HG03432 (cell line): ENCODE data around the gene MORF4L1.
A peak's percentile ranks its signal among the peaks of the same experiment; 100 is the strongest.

Experiments used
- ATAC-seq: cut with Tn5 transposase; IDR thresholded peaks from one replicate; pipeline ENCODE4 v1.9.1; 2021; ENCODE audit warnings: mild to moderate bottlenecking, moderate library complexity; ENCODE audit not compliant: unreplicated experiment

MORF4L1 gene

DNA sequence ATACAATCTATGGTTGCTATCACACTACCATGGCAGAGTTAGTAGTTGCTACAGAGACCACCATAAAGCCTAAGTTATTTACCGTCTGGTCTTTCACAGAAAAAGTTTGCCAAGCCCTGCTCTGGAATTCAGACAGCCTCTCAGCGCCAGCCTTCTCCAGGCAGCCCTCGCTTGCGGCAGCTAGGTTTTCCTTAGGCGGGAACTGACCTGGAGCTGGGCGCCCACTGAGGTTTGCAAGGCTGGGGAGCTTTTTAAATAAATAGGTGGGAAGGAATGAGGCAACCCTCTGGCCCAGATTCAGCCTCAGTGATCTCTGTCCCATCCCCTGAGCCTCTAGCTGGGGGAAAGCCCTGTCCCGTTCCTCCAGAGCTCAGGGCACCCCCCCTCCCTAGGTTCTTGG, 71.0 kb downstream of the MORF4L1 start:
- no peak for ATAC-seq

GRCh38 chr15:78944202-78944625, 71.5 kb downstream of the MORF4L1 start:
- ATAC-seq = peak; percentile 15

DNA sequence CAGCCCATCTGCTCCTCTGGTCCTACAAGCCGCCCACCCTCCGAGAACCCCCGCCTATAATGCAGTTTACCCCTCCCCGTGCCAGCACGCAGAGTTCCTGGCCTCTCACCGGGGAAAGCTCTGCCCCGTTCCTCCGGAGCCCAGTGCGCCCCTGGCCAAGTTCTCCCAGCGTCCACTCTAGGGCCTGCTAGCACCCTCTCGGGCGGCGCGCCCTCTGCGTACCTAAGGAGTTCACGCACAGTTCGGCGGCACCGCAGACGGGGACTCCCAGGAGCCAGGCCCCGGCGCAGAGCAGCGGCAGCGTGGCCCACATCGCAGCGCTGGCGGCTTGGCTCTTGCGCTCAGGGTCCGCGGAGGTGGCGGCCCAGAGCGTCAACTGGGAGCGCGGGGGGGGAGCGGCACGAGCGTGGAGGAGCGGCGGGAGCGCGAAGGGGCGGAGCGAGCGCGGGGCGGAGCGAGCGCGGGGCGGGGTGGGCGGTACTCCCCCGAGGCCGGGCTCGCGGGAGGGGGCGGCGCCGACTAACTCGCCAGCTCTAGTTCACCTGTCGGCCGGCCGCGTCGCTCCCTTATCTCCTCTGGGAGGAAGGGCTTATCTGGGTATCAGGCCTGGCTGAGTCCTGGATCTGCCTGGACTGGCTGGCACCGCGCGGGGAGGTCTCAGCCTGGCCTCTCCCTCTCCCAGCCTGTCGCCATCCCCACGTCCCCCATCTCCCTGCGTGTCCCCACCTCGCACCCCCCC, 72.1 kb downstream of the MORF4L1 start, which contains the start of gene CTSH:
CTSH (minus strand) TSS at position 378 of the 739 bp plus-strand sequence; CDS start at position 313, 65 bp downstream.
- ATAC-seq = peak; percentile 84

DNA sequence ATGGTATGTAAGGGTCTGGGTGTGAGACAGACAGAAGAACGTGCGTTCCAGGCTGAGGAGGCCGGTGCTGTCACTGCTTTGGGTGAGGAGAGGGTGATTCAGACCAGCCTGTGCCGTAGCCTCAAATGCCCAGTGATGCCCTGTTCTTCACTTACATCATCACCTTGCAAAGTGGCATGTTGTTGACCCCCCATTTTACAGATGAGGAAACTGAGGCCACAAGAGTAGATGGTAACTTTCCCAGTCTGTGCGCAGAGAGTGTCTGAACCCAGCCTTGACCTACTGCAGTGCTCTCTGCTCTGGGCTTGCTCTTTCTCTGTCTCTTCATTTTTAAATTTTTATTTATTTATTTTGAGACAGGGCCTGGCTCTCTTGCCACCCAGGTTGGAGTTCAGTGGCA, 73.8 kb downstream of the MORF4L1 start:
- ATAC-seq = no peak

DNA sequence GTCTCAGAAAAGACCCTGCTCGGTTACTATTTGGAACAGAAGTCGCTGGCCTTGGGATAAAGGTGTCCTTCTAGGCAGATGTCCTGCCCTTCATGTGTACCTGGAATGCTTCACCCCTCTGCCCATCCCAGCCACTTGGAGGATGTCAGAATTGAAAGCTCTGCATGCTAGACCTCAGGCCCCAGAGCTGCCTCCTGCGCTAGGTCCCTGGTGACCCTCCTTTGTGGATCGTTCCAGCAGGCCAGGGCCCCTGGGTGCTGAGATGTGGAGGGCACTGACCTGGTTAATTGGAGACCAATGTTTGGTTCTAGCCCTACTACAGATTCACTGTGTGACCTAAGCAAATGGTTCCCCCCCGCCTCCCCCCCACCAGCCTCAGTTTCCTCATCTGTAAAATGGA, 74.8 kb downstream of the MORF4L1 start:
- ATAC-seq = no peak
